SK-N-MC (cell line): ENCODE results near the gene SRCAP.

Experiments
- DNase-seq: peaks from one replicate; pipeline ENCODE4 v3.0.0-alpha.2; 2011; ENCODE audit warnings: low read depth, low spot score
- H3K27ac ChIP-seq: fragments of 200-600 bp; sonication (generic); 2 replicates; pipeline ENCODE4 v1.5.1; 2016; ENCODE audit warnings: mixed run types
- H3K36me3 ChIP-seq: fragments of 200-600 bp; sonication (generic); 2 replicates; pipeline ENCODE4 v1.6.1; 2017; ENCODE audit warnings: antibody characterized with exemption, low read length, mixed read lengths; ENCODE audit not compliant: insufficient read depth
- H3K4me3 ChIP-seq: fragments of 200-600 bp; sonication (generic); 2 replicates; pipeline ENCODE4 v1.5.1; 2016
- H3K9ac ChIP-seq: fragments of 200-600 bp; sonication (generic); 2 replicates; pipeline ENCODE4 v1.8.0; 2017; ENCODE audit warnings: mixed run types, mixed read lengths; ENCODE audit not compliant: insufficient read length
- H3K9me3 ChIP-seq: fragments of 200-600 bp; sonication (generic); 2 replicates; pipeline ENCODE4 v1.6.1; 2017; ENCODE audit warnings: low read depth, mild to moderate bottlenecking, antibody characterized with exemption, low read length, moderate library complexity, mixed read lengths
- EZH2 ChIP-seq: fragments of 200-600 bp; sonication (generic); IDR thresholded peaks from one replicate; pipeline ENCODE4 v1.6.1; 2017; ENCODE audit warnings: antibody characterized with exemption
- FOXP2 ChIP-seq: optimal IDR thresholded peaks from 2 replicates; pipeline ENCODE3; 2011; ENCODE audit warnings: mild to moderate bottlenecking, moderate library complexity; ENCODE audit not compliant: insufficient read depth; ENCODE audit errors: extremely low read length, control extremely low read depth
- POLR2AphosphoS5 ChIP-seq: IDR thresholded peaks from 2 replicates; pipeline ENCODE4 v1.6.1; 2012; ENCODE audit warnings: mild to moderate bottlenecking, low read depth, low read length, borderline replicate concordance

Gene SRCAP

GRCh38 chr16:30698816-30699614 lies at the start of gene SRCAP:
Gene SRCAP (plus strand): TSS chr16:30699171. CDS start chr16:30700825, 1,654 bp downstream.
- TF ChIP-seq FOXP2 (no peak), EZH2 (no peak), POLR2AphosphoS5 (no peak; the same call in none of the 2 replicates)
- H3K9ac ChIP-seq = peak within 1 kb of the TSS; percentile 100
- H3K4me3 ChIP-seq = peak within 1 kb of the TSS; percentile 99
- H3K36me3 ChIP-seq = peaks cover 39% of the 10 kb centered on the region
- peak; percentile 85 for DNase-seq
- peak within 1 kb of the TSS; percentile 99 for H3K27ac ChIP-seq
- H3K9me3 ChIP-seq = no peaks in the 10 kb centered on the region

- TF ChIP-seq EZH2 (no peak), POLR2AphosphoS5 (no peak), FOXP2 (no peak)
- Histone ChIP-seq H3K9ac (no peak overlapping the region), H3K9me3 (no peaks in the 10 kb centered on the region), H3K4me3 (peak overlapping the region; percentile 33; the same call in 1 of the 2 replicates), H3K36me3 (peaks cover 10% of the 10 kb centered on the region; the same call in 1 of the 2 replicates), H3K27ac (peak overlapping the region; percentile 73)
- no peak for DNase-seq
Measured at GRCh38 chr16:30649725-30650368, 49.1 kb upstream of the SRCAP start.

GRCh38 chr16:30650369-30651123 lies 48.4 kb upstream of the SRCAP start, which contains the start of gene PRR14:
Gene PRR14 (plus strand): TSS chr16:30650960. CDS start chr16:30651646, 686 bp downstream.
- peak; percentile 83 for DNase-seq
- H3K36me3 ChIP-seq = peaks cover 14% of the 10 kb centered on the region; the same call in 1 of the 2 replicates
- peak within 1 kb of the TSS; percentile 82 for H3K9ac ChIP-seq
- H3K27ac ChIP-seq = peak within 1 kb of the TSS; percentile 73
- TF ChIP-seq FOXP2 (no peak), EZH2 (no peak), POLR2AphosphoS5 (peak; percentile 58; the same call in 1 of the 2 replicates)
- no peaks in the 10 kb centered on the region for H3K9me3 ChIP-seq
- H3K4me3 ChIP-seq = peak within 1 kb of the TSS; percentile 97

GRCh38 chr16:30651124-30652004 lies 47.6 kb upstream of the SRCAP start:
- no peak for TF ChIP-seq EZH2
- TF ChIP-seq FOXP2 = no peak
- no peak for TF ChIP-seq POLR2AphosphoS5
- H3K27ac ChIP-seq = peak overlapping the region; percentile 63; the same call in 1 of the 2 replicates
- DNase-seq = no peak

GRCh38 chr16:30652005-30652296 lies 47.0 kb upstream of the SRCAP start:
- Histone ChIP-seq H3K9me3 (no peaks in the 10 kb centered on the region), H3K9ac (peak overlapping the region; percentile 82), H3K27ac (no peak overlapping the region), H3K4me3 (peak overlapping the region; percentile 97), H3K36me3 (peaks cover 20% of the 10 kb centered on the region; the same call in 1 of the 2 replicates)
- DNase-seq = no peak
- TF ChIP-seq EZH2 (no peak), FOXP2 (no peak), POLR2AphosphoS5 (no peak)

More at GRCh38 chr16:30651124-30652004, 47.6 kb upstream of the SRCAP start:
- Histone ChIP-seq H3K9me3 (no peaks in the 10 kb centered on the region), H3K4me3 (peak overlapping the region; percentile 97), H3K36me3 (peaks cover 20% of the 10 kb centered on the region; the same call in 1 of the 2 replicates), H3K9ac (peak overlapping the region; percentile 82)

- Histone ChIP-seq H3K36me3 (peaks cover 20% of the 10 kb centered on the region; the same call in 1 of the 2 replicates), H3K9me3 (no peaks in the 10 kb centered on the region), H3K4me3 (no peak overlapping the region), H3K27ac (no peak overlapping the region), H3K9ac (no peak overlapping the region)
- DNase-seq = no peak
- TF ChIP-seq EZH2 (no peak), POLR2AphosphoS5 (no peak), FOXP2 (no peak)
Measured at GRCh38 chr16:30652718-30653117, 46.3 kb upstream of the SRCAP start.

GRCh38 chr16:30654856-30655255 lies 44.1 kb upstream of the SRCAP start:
- no peak for TF ChIP-seq FOXP2
- TF ChIP-seq POLR2AphosphoS5 = no peak
- TF ChIP-seq EZH2 = no peak
- no peaks in the 10 kb centered on the region for H3K9me3 ChIP-seq
- no peak overlapping the region for H3K4me3 ChIP-seq
- H3K9ac ChIP-seq = no peak overlapping the region
- DNase-seq = no peak
- H3K27ac ChIP-seq = no peak overlapping the region
- peaks cover 20% of the 10 kb centered on the region; the same call in 1 of the 2 replicates for H3K36me3 ChIP-seq
